Tibial nerve (tissue), 4 donors: ENCODE measurements around the gene BANP. TPM values are rescaled to one million over a fixed set of nuclear protein-coding genes. Genes with fewer than 3 reads are reported as not detected.
A peak's percentile ranks its signal among the peaks of the same experiment; 100 is the strongest.
"Not testable (repeated sequence)": the region's sequence is repeated elsewhere in the genome, so short reads cannot be mapped to it uniquely, and the experiment has no call there.

Experiments
- DNase-seq, 2 donors: peaks; one replicate each; pipeline ENCODE4 v3.0.0-alpha.2; 2019; ENCODE audit warnings: low spot score in 2 of 2
- H3K27ac ChIP-seq, 4 donors: fragments of 200-600 bp; sonication (generic) in 3 of 4; one replicate each; pipeline ENCODE4 v1.5.1; 2017 to 2019; ENCODE audit warnings: mild to moderate bottlenecking in 1 of 4
- H3K27me3 ChIP-seq, 2 donors: fragments of 200-600 bp; sonication (generic) in 1 of 2; one replicate each; pipeline versions ENCODE4 v1.5.1 to v1.6.0; 2017 to 2019
- H3K36me3 ChIP-seq, 3 donors: fragments of 200-600 bp; sonication (generic); one replicate each; pipeline ENCODE4 v1.5.1; 2018 to 2019
- H3K4me1 ChIP-seq, 4 donors: fragments of 200-600 bp; sonication (generic) in 3 of 4; one replicate each; pipeline ENCODE4 v1.5.1; 2017 to 2019
- H3K4me3 ChIP-seq, 4 donors: fragments of 200-600 bp; sonication (generic) in 3 of 4; one replicate each; pipeline ENCODE4 v1.5.1; 2017 to 2019; ENCODE audit warnings: mild to moderate bottlenecking in 1 of 4, moderate library complexity in 1 of 4
- H3K9me3 ChIP-seq, 4 donors: fragments of 200-600 bp; sonication (generic) in 3 of 4; one replicate each; pipeline ENCODE4 v1.5.1; 2017 to 2019
- EP300 ChIP-seq, 2 donors: sonication (generic); formaldehyde crosslinking; IDR thresholded peaks; one replicate each; pipeline ENCODE4 v1.6.1; 2017; ENCODE audit warnings: antibody characterized with exemption in 2 of 2, mild to moderate bottlenecking in 1 of 2
- POLR2A ChIP-seq, 2 donors: fragments of 450-650 bp; IDR thresholded peaks; one replicate each; pipeline ENCODE4 v1.6.1; 2017; ENCODE audit warnings: antibody characterized with exemption in 2 of 2, mild to moderate bottlenecking in 2 of 2, moderate library complexity in 2 of 2
- WGBS, 2 donors: methylation state at CpG; one replicate each; pipeline ENCODE4 v1.1.5; 2018; 5-methylcytosine and 5-hydroxymethylcytosine counted together
- total RNA-seq, 4 donors: library from RNA; depleted of rRNA; stranded (reverse); fragments of >200 nt; gene quantifications; one replicate each; pipeline ENCODE4 v1.1.0, GENCODE V29; 2016
- TF ChIP-seq, protein P1 (sequence below), 5 experiments: fragments of 200-600 bp in 3 of 5; fragments of 450-650 bp in 2 of 5; sonication (generic) in 3 of 5; IDR thresholded peaks; one replicate each; pipeline ENCODE4 v1.5.1; 2016 to 2019; ENCODE audit warnings: antibody characterized with exemption in 5 of 5, mild to moderate bottlenecking in 3 of 5, moderate library complexity in 2 of 5

Gene BANP, protein sequence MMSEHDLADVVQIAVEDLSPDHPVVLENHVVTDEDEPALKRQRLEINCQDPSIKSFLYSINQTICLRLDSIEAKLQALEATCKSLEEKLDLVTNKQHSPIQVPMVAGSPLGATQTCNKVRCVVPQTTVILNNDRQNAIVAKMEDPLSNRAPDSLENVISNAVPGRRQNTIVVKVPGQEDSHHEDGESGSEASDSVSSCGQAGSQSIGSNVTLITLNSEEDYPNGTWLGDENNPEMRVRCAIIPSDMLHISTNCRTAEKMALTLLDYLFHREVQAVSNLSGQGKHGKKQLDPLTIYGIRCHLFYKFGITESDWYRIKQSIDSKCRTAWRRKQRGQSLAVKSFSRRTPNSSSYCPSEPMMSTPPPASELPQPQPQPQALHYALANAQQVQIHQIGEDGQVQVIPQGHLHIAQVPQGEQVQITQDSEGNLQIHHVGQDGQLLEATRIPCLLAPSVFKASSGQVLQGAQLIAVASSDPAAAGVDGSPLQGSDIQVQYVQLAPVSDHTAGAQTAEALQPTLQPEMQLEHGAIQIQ
- total RNA-seq = 10 to 100 TPM; 21.9 to 27.3 (median 24.6) TPM

- Histone ChIP-seq H3K4me3 (peak within 1 kb of the TSS; percentile 76 to 97 (median 94)), H3K9me3 (no peaks in the 10 kb centered on the region), H3K27me3 (no peaks in the 10 kb centered on the region), H3K27ac (peak within 1 kb of the TSS; percentile 94 to 100 (median 97)), H3K36me3 (peaks cover 0 to 12% (median 0%) of the 10 kb centered on the region in 3 donors), H3K4me1 (peaks cover 0 to 47% (median 27%) of the 10 kb centered on the region in 4 donors)
- TF ChIP-seq POLR2A (IDR thresholded peaks at IDR 0.05) (peak; percentile 75 to 83), EP300 (IDR thresholded peaks at IDR 0.05) (peak; percentile 57 to 84)
- TF ChIP-seq, protein P1, sequence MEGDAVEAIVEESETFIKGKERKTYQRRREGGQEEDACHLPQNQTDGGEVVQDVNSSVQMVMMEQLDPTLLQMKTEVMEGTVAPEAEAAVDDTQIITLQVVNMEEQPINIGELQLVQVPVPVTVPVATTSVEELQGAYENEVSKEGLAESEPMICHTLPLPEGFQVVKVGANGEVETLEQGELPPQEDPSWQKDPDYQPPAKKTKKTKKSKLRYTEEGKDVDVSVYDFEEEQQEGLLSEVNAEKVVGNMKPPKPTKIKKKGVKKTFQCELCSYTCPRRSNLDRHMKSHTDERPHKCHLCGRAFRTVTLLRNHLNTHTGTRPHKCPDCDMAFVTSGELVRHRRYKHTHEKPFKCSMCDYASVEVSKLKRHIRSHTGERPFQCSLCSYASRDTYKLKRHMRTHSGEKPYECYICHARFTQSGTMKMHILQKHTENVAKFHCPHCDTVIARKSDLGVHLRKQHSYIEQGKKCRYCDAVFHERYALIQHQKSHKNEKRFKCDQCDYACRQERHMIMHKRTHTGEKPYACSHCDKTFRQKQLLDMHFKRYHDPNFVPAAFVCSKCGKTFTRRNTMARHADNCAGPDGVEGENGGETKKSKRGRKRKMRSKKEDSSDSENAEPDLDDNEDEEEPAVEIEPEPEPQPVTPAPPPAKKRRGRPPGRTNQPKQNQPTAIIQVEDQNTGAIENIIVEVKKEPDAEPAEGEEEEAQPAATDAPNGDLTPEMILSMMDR (IDR thresholded peaks at IDR 0.05) = peak in 4 of 5 experiments; percentile 32 to 59 (median 51)
- peak; percentile 89 to 92 for DNase-seq
- 0 to 1% methylated on average over 29 to 47 of the region's 73 CpGs for WGBS, 2 donors
Measured at GRCh38 chr16:87950765-87951551, at the start of gene BANP. Gene BANP (plus strand): TSS chr16:87951434. CDS start chr16:87975116, 23,682 bp downstream.

DNA sequence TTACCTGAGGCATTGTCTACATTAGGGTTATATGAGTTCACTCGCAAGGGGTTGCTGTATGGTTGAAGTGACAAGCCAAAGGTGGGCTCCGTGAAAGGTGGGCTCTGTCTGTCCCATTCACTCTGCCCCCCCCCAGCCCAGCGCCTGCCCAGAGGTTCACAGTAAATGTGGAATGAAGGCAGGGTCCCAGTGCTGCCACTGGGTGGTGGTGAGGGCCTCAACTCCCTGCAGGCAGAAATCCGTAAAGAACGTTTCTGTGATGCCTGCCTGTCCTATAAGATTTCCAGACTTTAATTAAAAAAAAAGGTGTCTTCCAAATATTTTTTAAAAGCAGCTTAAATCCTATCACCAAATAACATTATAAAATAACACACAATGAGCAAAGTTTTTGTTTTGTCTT is 46.3 kb upstream of the BANP start:
- H3K9me3 ChIP-seq, H3K4me3 ChIP-seq, H3K36me3 ChIP-seq, H3K4me1 ChIP-seq, DNase-seq, H3K27ac ChIP-seq: not testable (repeated sequence)
- 63 to 67% methylated on average over 5 of the region's 5 CpGs for WGBS, 2 donors
- peaks cover 0 to 18% of the 10 kb centered on the region in 2 donors for H3K27me3 ChIP-seq

- H3K36me3 ChIP-seq, H3K4me1 ChIP-seq, H3K9me3 ChIP-seq, H3K27ac ChIP-seq, DNase-seq, H3K4me3 ChIP-seq: not testable (repeated sequence)
- peaks cover 0 to 18% of the 10 kb centered on the region in 2 donors for H3K27me3 ChIP-seq
- WGBS, 2 donors = 84 to 95% methylated on average over 4 to 6 of the region's 7 CpGs
Measured at GRCh38 chr16:87905521-87905920, 45.7 kb upstream of the BANP start.

- H3K9me3 ChIP-seq, H3K4me1 ChIP-seq, H3K4me3 ChIP-seq, H3K27ac ChIP-seq, DNase-seq, H3K36me3 ChIP-seq: not testable (repeated sequence)
- 88 to 91% methylated on average over 11 of the region's 11 CpGs for WGBS, 2 donors
- H3K27me3 ChIP-seq = peaks cover 0 to 18% of the 10 kb centered on the region in 2 donors
Measured at GRCh38 chr16:87908101-87908500, 43.1 kb upstream of the BANP start.

DNA sequence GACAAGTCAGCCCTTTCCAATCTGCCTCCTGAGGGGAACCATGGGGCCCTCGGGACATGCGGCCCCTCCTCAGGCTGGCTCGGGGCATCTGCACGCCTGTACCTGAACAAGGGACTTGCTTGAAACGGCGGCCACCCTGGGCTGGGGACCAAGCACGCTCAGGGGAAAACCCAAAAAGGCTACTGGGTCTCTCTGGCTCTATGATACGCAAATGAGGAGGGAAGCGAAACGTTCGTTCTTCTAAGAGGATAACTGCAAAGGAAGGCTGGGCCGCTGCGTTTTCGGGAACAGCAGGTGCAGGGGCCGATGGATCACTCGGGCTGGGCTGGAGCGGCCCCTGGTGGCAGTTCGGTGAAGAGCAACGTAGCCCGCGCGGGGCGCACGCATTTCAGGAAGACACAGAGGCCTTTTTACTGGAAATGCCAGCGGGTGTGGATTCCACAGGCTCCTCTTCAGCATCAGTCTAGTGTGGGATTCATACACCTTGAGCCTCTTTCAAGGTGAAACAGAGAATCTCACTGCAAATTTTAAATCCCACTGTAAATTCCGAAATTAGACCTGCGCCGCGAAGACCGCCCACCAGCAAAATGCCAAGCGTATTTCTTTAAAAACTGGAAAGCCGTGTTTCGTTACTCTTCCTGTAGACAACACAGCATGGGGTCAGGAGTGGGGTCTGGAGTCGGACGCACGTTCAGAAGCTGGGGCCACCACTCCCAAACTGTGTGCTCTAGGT is 41.9 kb upstream of the BANP start:
- H3K27me3 ChIP-seq = peaks cover 0 to 18% of the 10 kb centered on the region in 2 donors
- not testable (repeated sequence) for H3K9me3 ChIP-seq, H3K4me1 ChIP-seq, H3K27ac ChIP-seq, H3K4me3 ChIP-seq, H3K36me3 ChIP-seq
- TF ChIP-seq, protein P1 (IDR thresholded peaks at IDR 0.05) = peak; percentile 72 to 85 (median 81)
- WGBS, 2 donors = 32% methylated on average over 36 of the region's 36 CpGs
- peak; percentile 57 to 76 for DNase-seq

DNA sequence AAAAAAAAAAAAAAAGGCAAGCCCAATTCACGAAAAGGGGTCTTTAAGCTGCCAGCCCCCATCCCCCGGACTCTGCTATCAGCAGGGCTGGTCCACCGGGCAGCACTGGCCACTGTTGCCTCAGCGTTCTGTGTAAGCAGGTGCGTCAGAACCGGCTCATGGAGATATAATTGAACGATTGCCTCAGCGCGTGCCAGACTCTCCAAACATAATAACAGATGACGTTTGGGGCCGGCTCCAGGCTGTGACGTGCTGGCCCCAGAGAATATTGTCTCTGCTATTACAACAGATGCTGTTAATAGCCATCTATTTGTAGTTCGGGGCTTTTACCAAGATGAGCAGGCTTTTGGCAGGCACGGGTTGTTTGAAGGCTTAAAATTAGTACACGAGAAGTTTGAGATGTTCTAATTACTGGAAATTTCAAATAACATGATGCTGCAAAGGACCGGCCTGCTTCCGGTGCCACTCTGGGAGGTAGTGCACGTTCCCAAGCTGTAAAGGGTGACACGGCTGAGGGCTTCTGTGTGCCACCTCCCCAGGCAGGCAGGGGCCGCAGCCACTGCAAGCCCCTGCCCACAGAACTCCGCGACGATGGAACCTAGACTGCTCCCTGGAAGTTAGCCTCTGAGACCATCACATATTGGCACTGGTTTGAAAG is 40.0 kb upstream of the BANP start:
- H3K36me3 ChIP-seq, H3K9me3 ChIP-seq, H3K4me1 ChIP-seq, H3K4me3 ChIP-seq: not testable (repeated sequence)
- WGBS, 2 donors = 52 to 67% methylated on average over 20 to 22 of the region's 23 CpGs
- peak; percentile 86 to 92 for DNase-seq
- peaks cover 0 to 18% of the 10 kb centered on the region in 2 donors for H3K27me3 ChIP-seq
- peak; percentile 45 to 72 for TF ChIP-seq EP300 (IDR thresholded peaks at IDR 0.05)
- H3K27ac ChIP-seq = peak overlapping the region in 2 of 4 donors; percentile 28 to 59

- DNase-seq, H3K36me3 ChIP-seq, H3K4me3 ChIP-seq, H3K27ac ChIP-seq, H3K4me1 ChIP-seq, H3K9me3 ChIP-seq: not testable (repeated sequence)
- H3K27me3 ChIP-seq = peaks cover 0 to 17% of the 10 kb centered on the region in 2 donors
- 82 to 84% methylated on average over 18 of the region's 18 CpGs for WGBS, 2 donors
Measured at GRCh38 chr16:87912691-87913090, 38.5 kb upstream of the BANP start.

DNA sequence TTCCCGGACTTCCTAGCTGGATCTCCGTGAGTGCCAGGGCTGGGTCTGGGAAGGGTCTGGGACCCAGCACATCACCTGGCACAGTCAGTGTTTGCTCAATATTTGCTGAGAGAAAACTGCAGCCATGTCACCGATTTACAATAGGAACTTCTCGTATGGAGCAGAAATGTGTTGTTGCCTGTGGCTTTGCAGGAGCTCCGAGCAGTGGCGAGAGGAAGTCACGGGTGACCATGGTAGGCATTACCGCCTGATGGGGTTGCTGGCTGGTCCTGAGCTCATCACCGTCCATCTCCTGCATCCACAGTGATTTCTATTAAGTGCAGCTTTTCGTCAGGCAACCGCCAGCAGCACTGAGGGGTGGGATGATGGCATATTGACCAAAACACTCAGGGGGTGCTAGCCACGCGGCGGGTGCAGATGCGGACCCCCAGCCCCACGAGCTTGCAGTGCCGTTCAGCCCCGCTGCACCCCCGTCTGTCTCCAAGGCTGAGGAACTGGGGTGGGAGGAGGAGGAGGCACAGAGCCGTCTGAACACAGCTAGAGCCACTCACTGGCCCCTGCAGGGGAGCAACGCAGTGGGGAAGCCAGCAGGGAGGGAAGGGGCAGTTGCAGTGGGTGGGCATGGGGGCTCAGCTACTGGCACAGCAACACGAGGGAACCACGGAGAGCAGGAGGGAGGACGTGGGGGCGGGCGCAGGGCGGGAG is 37.1 kb upstream of the BANP start:
- not testable (repeated sequence) for DNase-seq, H3K36me3 ChIP-seq, H3K27ac ChIP-seq, H3K27me3 ChIP-seq, H3K9me3 ChIP-seq, H3K4me3 ChIP-seq
- WGBS, 2 donors = 75 to 81% methylated on average over 15 to 27 of the region's 27 CpGs
- peaks cover 0 to 21% (median 0%) of the 10 kb centered on the region in 4 donors for H3K4me1 ChIP-seq
